ENCODE results near the gene TMEM138. TPM values are rescaled to one million over a fixed set of nuclear protein-coding genes. Genes with fewer than 3 reads are reported as not detected.

The TMEM138 gene
- total RNA-seq, 1 experiment from 2014 or later: 38.8 TPM

GRCh38 chr11:61342207-61342803, 19.9 kb upstream of the TMEM138 start:
- no peaks in the 10 kb centered on the region for H3K27me3 Mint-ChIP-seq (ENCODE audit: low read depth)
- DNase-seq (ENCODE audit: low spot score): no peak
- ATAC-seq: no peak
- POLR2A ChIA-PET: no interaction called here
- H3K27ac Mint-ChIP-seq: no peak overlapping the region
- no peak for TF ChIP-seq GABPB1 (CRISPR knock-in tag; IDR thresholded peaks at IDR 0.05)
- no peak for TF ChIP-seq AFF4 (CRISPR knock-in tag; IDR thresholded peaks at IDR 0.05; ENCODE audit: borderline replicate concordance)
- no peak for TF ChIP-seq ATF6 (CRISPR knock-in tag; IDR thresholded peaks at IDR 0.05)
- TF ChIP-seq ZNF423 (CRISPR knock-in tag; IDR thresholded peaks at IDR 0.05): no peak
- TF ChIP-seq ETV6 (CRISPR knock-in tag; IDR thresholded peaks at IDR 0.05): no peak
- TF ChIP-seq TP53 (CRISPR knock-in tag; IDR thresholded peaks at IDR 0.05): no peak
- no peak for TF ChIP-seq SMAD3 (CRISPR knock-in tag; IDR thresholded peaks at IDR 0.05; ENCODE audit: borderline replicate concordance)
- TF ChIP-seq CBFB (CRISPR knock-in tag; IDR thresholded peaks at IDR 0.05; ENCODE audit: low read depth): no peak
- no peak for TF ChIP-seq NFE2L1 (CRISPR knock-in tag; IDR thresholded peaks at IDR 0.05)
- no peak for TF ChIP-seq ARID4B (CRISPR knock-in tag; IDR thresholded peaks at IDR 0.05; ENCODE audit: borderline replicate concordance)
- no peak for TF ChIP-seq ZNF512 (CRISPR knock-in tag; IDR thresholded peaks at IDR 0.05; ENCODE audit: borderline replicate concordance)
- TF ChIP-seq E2F5 (CRISPR knock-in tag; IDR thresholded peaks at IDR 0.05): no peak
- no peak for TF ChIP-seq GRHL2 (CRISPR knock-in tag; IDR thresholded peaks at IDR 0.05; ENCODE audit: insufficient replicate concordance, severe bottlenecking)
- no peak for TF ChIP-seq ZNF671 (CRISPR knock-in tag; IDR thresholded peaks at IDR 0.05)
- no peaks in the 10 kb centered on the region for H3K4me1 Mint-ChIP-seq
- H3K36me3 Mint-ChIP-seq: peaks cover 10% of the 10 kb centered on the region; the same call in 1 of the 2 replicates
- H3K9me3 Mint-ChIP-seq: no peaks in the 10 kb centered on the region
- no peak overlapping the region for H3K4me3 Mint-ChIP-seq
- CTCF ChIA-PET: interaction anchor here (0.5 to 1.0 kb wide), 2 partner anchors 40 to 43 kb away, joined by 4 to 6 read pairs; no protein-coding TSS in a partner anchor
